ENCODE measurements around the gene SRP68. TPM values are rescaled to one million over a fixed set of nuclear protein-coding genes. Genes with fewer than 3 reads are reported as not detected.
A peak's percentile ranks its signal among the peaks of the same experiment; 100 is the strongest.
"Not testable (repeated sequence)": the region's sequence is repeated elsewhere in the genome, so short reads cannot be mapped to it uniquely, and the experiment has no call there.

SRP68 gene
- total RNA-seq, 1 donor from 2014 or later = 48.4 TPM

DNA sequence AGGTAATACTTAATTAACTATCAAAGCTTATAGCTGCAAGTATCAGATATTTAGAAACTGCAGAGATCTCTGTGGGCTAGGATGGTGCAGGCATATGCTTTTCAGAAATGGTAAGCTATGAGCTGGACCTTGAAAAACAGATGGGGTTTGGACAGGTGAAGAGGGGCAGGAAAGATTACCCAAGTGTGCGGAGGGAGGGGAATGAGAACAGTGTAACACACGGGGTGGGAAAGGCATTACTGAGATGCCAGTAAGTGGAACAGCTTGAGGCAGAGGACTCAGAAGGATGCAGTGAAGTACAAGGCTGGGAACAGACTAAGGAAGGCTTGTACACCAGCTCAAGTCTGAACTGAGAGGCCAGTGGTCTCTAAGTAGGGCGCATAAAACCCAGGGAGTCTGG, 23.1 kb downstream of the SRP68 start:
- no peak for TF ChIP-seq CTCF (IDR thresholded peaks at IDR 0.05; ENCODE audit: partially characterized antibody, unreplicated experiment)
- H3K36me3 Mint-ChIP-seq (ENCODE audit: unreplicated experiment) = no peaks in the 10 kb centered on the region
- peaks cover 2% of the 10 kb centered on the region for H3K27me3 Mint-ChIP-seq (ENCODE audit: unreplicated experiment)
- H3K27ac Mint-ChIP-seq (ENCODE audit: unreplicated experiment) = no peak overlapping the region
- DNase-seq = no peak
- no peak overlapping the region for H3K4me3 Mint-ChIP-seq (ENCODE audit: unreplicated experiment)
- H3K4me1 Mint-ChIP-seq (ENCODE audit: low read depth, unreplicated experiment) = peaks cover 2% of the 10 kb centered on the region
- H3K9me3 Mint-ChIP-seq (ENCODE audit: unreplicated experiment) = no peaks in the 10 kb centered on the region

- Mint-ChIP-seq H3K4me3 (ENCODE audit: unreplicated experiment) (no peak overlapping the region), H3K9me3 (ENCODE audit: unreplicated experiment) (no peaks in the 10 kb centered on the region), H3K27ac (ENCODE audit: unreplicated experiment) (no peak overlapping the region), H3K36me3 (ENCODE audit: unreplicated experiment) (no peaks in the 10 kb centered on the region), H3K27me3 (ENCODE audit: unreplicated experiment) (peaks cover 2% of the 10 kb centered on the region), H3K4me1 (ENCODE audit: low read depth, unreplicated experiment) (peaks cover 2% of the 10 kb centered on the region)
- no peak for DNase-seq
- TF ChIP-seq CTCF (IDR thresholded peaks at IDR 0.05; ENCODE audit: partially characterized antibody, unreplicated experiment) = no peak
These were observed 23.6 kb downstream of the SRP68 start for GRCh38 chr17:76048711-76049110.

DNA sequence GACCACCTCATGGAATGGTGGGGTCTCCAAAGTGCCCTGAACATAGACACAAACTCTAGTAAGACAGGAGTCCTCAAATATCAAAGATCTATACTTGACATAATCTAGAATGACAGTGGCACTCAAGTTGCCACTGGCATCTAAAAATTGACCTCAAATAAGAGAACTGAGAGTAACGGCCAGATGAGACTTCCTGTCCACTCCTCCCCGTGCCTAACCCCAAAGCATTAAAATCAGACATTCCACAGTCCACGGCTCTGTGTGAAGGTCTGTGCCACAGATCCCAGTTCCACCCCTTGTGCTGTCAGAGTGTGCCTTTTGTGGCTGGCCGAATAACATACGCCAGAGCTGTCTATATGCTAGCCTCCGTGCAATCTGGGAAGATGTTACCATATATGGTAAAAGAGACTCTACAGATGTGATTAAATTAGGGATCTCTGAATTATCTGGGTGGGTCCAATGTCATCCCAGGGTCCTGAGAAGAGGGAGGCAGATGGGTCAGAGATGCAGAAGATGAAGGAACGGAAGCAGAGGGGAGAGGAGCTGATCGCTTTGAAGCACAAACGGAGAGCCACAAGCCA, 24.2 kb downstream of the SRP68 start:
- H3K4me3 Mint-ChIP-seq (ENCODE audit: unreplicated experiment) = no peak overlapping the region
- no peaks in the 10 kb centered on the region for H3K9me3 Mint-ChIP-seq (ENCODE audit: unreplicated experiment)
- H3K27ac Mint-ChIP-seq (ENCODE audit: unreplicated experiment) = peak overlapping the region; percentile 3
- peaks cover 2% of the 10 kb centered on the region for H3K27me3 Mint-ChIP-seq (ENCODE audit: unreplicated experiment)
- DNase-seq = no peak
- no peak for TF ChIP-seq CTCF (IDR thresholded peaks at IDR 0.05; ENCODE audit: partially characterized antibody, unreplicated experiment)
- H3K36me3 Mint-ChIP-seq (ENCODE audit: unreplicated experiment) = no peaks in the 10 kb centered on the region
- H3K4me1 Mint-ChIP-seq (ENCODE audit: low read depth, unreplicated experiment) = peaks cover 2% of the 10 kb centered on the region

GRCh38 chr17:76046064-76046463, 26.3 kb downstream of the SRP68 start:
- no peaks in the 10 kb centered on the region for H3K9me3 Mint-ChIP-seq (ENCODE audit: unreplicated experiment)
- TF ChIP-seq CTCF (IDR thresholded peaks at IDR 0.05; ENCODE audit: partially characterized antibody, unreplicated experiment) = no peak
- no peak overlapping the region for H3K4me3 Mint-ChIP-seq (ENCODE audit: unreplicated experiment)
- no peaks in the 10 kb centered on the region for H3K4me1 Mint-ChIP-seq (ENCODE audit: low read depth, unreplicated experiment)
- H3K36me3 Mint-ChIP-seq (ENCODE audit: unreplicated experiment) = no peaks in the 10 kb centered on the region
- no peak for DNase-seq
- H3K27ac Mint-ChIP-seq (ENCODE audit: unreplicated experiment) = no peak overlapping the region
- peaks cover 2% of the 10 kb centered on the region for H3K27me3 Mint-ChIP-seq (ENCODE audit: unreplicated experiment)

- not testable (repeated sequence) for H3K36me3 Mint-ChIP-seq (ENCODE audit: unreplicated experiment); H3K4me3 Mint-ChIP-seq (ENCODE audit: unreplicated experiment); DNase-seq; H3K27me3 Mint-ChIP-seq (ENCODE audit: unreplicated experiment); H3K9me3 Mint-ChIP-seq (ENCODE audit: unreplicated experiment); H3K4me1 Mint-ChIP-seq (ENCODE audit: low read depth, unreplicated experiment); H3K27ac Mint-ChIP-seq (ENCODE audit: unreplicated experiment)
These were observed 27.8 kb downstream of the SRP68 start for GRCh38 chr17:76044475-76045007.

GRCh38 chr17:76042868-76043267, 29.4 kb downstream of the SRP68 start:
- not testable (repeated sequence) for H3K4me3 Mint-ChIP-seq (ENCODE audit: unreplicated experiment); H3K4me1 Mint-ChIP-seq (ENCODE audit: low read depth, unreplicated experiment); H3K27ac Mint-ChIP-seq (ENCODE audit: unreplicated experiment); H3K27me3 Mint-ChIP-seq (ENCODE audit: unreplicated experiment); H3K9me3 Mint-ChIP-seq (ENCODE audit: unreplicated experiment); H3K36me3 Mint-ChIP-seq (ENCODE audit: unreplicated experiment); DNase-seq
